ENCODE results near the gene P2RX4.

GRCh38 chr12:121264951-121265515, 55.1 kb downstream of the P2RX4 start:
- TF ChIP-seq CTCF (conservative IDR thresholded peaks at IDR 0.05; ENCODE audit: low read length), result no peak
- no peak for TF ChIP-seq EZH2phosphoT487 (IDR thresholded peaks at IDR 0.05; ENCODE audit: borderline replicate concordance, low read depth, low read length)
